GM03348 (cell line): ENCODE measurements around the gene RSRC1.
"Not testable (repeated sequence)": the region's sequence is repeated elsewhere in the genome, so short reads cannot be mapped to it uniquely, and the experiment has no call there.

Experiments used
- DNase-seq: peaks from one replicate; pipeline ENCODE4 v3.0.0; 2012; ENCODE audit warnings: low spot score

RSRC1 gene

GRCh38 chr3:158101335-158102241 lies 8.3 kb upstream of the RSRC1 start:
- no peak for DNase-seq

GRCh38 chr3:158102242-158103080 lies 7.4 kb upstream of the RSRC1 start:
- DNase-seq = no peak

DNA sequence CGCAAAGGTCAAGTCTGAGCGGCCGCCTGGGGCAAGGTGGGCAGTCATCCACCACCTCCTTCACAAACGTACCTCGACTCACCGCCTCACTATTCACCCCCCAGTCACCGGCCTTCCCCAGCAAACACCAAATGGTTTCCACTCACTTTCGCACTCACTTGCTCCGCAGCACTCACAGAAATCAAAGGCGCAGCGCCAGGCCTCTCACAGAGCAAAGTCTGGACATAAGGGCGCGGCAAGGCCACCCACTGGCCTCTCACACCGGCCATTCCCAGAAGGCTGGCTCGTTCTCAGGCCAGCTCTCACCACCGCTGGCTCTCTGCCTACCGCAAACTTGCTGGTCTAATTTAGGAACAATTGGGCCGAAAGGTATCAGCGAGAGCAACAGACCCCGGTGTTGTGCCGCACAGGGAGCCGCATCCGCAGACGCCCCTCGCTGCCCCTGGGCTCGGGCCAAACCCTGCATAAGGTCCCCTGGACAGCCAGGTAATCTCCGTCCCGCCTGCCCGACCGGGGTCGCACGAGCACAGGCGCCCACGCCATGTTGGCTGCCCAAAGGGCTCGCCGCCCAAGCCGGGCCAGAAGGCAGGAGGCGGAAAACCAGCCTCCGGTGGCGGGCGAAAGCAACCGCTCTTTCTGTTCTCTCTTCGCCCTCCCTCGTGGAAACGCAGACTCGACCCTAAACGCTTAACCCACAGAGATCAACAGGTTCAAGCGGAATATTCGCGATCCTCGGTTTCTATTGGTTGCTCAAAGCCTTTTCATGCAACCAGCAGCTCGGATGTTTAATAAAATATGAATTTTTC lies 6.6 kb upstream of the RSRC1 start:
- peak; percentile 41 for DNase-seq

DNA sequence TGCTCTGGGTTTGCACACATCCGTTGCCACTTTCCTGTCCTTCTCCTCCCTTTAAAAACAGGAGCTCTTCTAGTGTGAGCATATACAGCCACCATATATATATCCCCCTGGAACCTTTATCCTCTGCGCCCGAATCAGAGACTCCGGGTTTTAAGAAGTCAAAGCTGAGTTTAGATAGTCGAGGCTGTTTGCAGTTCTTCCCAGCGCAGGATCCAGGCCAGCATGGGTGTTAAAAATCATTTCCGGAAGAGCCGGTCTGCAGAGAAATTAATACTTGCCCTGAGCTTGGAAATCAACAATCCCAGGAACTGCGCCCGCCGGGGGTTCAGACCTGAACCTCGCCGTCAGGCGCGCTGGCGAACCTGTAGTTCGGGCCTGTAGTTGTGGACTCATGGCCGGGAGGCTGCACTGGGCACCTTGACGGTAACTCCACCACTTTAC lies 6.0 kb upstream of the RSRC1 start:
- peak; percentile 11 for DNase-seq

- DNase-seq = no peak
Measured at GRCh38 chr3:158104431-158104921, 5.4 kb upstream of the RSRC1 start.

- DNase-seq = peak; percentile 81
Measured at GRCh38 chr3:158105119-158105709, 4.7 kb upstream of the RSRC1 start.

DNA sequence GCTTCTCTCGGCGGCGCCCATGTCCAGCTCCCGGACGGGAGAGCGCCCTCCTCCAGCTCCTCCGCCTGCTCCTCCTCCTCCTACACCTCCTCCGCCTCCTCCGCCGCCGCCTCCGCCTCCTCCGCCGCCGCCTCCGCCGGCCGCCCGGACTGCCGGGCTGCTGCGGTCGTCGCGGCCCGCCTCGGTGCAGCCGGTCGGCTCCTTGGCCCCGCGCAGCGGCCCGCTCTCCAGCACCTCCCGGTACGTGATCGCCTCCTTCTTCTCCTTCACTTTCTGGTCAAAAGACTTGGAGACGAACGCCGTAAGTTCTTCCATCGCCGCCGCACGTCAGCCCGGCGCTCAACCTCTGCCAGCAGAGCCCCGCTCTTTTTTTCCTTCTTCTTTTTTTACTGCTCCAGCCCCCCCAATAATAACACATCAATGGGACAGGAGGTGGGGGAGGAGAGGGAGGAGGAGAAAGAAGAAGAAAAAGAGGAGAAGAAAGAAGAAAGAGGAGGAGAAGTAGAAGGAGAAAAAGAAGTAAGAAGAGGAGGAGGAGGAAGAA lies 4.1 kb upstream of the RSRC1 start:
- peak; percentile 81 for DNase-seq

- DNase-seq = peak; percentile 33
Measured at GRCh38 chr3:158106766-158107471, 3.0 kb upstream of the RSRC1 start.

DNA sequence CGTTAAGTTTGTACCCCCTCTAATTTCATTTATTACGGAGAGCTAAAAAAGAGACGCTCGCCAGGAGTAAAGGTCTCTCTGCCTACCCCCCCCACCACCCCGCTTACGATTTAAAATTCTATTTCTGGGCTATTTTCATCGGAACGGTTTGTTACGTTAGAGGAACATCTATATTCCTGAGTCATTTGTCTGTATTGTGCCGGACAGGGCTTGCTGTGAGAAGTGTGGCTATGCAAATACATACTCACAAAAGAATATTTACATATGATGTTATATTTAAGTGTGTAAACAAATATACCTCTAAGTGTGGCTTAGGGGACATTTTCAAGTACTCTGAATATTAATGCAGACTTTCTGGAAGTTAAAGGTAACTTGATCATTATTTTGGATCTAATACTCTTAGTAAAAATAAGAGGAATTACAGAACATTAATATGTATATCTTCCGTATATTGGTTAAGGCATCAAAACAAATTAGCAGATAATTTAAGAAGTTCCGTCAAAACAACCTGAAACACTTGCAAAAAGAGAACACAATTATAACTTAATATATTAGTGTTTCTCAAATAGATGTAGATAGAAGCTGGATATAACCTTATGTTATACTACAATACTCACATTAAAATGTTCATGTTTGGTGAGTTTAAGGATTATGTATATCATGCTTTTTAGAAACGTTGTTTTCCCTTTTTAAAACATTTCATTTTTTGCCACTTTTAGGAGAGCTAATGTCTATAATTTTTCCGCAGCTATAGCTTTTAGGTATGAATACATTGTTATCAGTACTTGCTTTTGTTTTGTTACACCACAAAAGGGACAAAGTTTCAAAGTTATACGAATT lies 2.1 kb upstream of the RSRC1 start:
- no peak for DNase-seq

DNA sequence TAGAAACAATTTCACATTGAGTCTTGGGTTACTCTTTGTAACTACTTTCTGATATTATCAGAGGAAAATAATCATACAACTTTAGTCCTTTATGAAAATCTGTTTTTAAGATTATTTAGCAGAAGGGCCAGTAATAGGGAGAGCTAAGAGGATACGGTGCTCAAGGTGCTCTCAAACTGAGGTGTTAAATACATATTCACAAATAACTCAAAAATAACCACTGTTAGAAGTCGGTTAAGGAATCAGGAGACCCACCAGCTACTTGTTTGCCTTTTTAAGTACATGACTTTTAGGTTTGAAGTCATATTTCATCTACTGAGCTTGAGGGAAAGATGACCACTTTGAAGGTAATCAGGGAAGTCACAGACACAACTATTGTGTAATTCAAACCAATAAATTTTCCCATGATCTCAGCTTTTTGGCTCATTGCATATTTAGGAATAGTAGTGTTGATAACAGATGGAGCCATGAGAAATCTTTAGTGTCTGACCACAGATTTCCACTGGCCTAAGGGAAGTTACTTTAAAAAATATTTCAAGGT lies 1.4 kb upstream of the RSRC1 start:
- DNase-seq = no peak

DNA sequence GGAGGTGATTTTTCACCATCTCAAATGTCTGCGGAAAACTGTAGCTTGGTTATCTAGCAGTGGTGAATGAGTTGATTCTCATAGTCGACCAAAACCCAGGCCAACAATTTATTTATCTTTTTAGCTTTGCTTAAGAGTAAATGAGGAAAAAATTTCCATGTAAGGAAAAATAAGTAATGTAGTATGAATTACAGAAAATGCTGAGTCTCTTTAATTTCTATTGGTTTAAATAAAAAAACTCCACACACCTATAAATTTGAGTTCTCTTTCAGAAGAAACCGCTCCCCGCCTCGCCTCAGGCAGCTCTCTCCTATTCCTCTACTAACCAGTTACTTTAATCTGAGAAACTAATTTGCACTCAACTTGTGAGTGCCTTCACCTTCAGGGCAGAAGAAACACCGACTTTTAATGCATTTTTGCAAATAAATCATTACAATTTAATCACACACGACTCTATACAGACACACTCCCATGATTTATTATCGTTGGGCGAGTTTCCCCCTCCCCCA lies 540 bp upstream of the RSRC1 start:
- no peak for DNase-seq

DNA sequence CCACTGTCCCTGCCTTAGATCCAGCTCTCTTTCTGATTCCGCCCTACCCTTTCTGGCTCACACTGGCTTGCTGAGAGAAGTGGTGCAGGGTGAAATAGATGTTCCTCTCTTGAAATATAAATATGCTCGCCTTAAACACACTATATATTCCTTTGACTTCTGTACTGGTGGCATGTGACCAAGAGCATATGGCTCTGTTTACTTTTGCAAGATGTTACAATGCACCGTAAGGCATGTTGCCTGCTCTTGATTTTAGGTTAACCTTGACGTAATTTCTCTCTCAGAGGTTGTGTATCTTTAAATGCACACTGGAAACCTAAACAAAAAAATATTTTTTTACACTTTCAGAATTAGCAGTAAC lies 749 bp downstream of the RSRC1 start:
- no peak for DNase-seq

DNA sequence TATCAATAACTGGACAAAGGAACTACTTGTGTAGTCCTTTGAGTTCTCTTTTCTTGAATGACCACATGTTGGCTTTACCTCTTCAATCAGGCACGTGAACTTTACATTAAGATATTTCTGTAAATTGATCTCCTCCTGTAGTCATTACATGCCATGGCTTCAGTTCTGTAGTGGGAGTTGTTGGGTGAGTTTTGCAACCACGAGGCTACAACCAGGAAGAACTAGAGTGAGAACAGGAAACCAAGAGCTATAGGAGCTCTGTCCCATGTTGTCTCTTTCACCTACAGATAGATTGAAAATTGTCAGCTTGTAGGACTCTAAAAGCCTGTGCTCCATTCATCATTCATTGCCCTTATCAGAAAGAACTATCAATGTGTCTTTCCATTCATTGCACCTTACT lies 2.0 kb downstream of the RSRC1 start:
- DNase-seq = no peak

GRCh38 chr3:158113595-158113994 lies 3.7 kb downstream of the RSRC1 start:
- not testable (repeated sequence) for DNase-seq

GRCh38 chr3:158120330-158120729 lies 10.4 kb downstream of the RSRC1 start:
- no peak for DNase-seq

- DNase-seq = no peak
Measured at GRCh38 chr3:158121295-158121694, 11.4 kb downstream of the RSRC1 start.

DNA sequence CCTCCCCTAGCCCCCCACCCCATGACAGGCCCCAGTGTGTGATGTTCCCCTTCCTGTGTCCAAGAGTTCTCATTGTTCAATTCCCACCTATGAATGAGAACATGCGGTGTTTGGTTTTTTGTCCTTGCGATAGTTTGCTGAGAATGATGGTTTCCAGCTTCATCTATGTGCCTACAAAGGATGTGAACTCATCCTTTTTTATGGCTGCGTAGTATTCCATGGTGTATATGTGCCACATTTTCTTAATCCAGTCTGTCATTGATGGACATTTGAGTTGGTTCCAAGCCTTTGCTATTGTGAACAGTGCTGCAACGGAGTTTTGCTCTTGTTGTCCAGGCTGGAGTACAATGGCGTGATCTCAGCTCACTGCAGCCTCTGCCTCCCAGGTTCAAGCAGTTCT lies 12.8 kb downstream of the RSRC1 start:
- not testable (repeated sequence) for DNase-seq

DNA sequence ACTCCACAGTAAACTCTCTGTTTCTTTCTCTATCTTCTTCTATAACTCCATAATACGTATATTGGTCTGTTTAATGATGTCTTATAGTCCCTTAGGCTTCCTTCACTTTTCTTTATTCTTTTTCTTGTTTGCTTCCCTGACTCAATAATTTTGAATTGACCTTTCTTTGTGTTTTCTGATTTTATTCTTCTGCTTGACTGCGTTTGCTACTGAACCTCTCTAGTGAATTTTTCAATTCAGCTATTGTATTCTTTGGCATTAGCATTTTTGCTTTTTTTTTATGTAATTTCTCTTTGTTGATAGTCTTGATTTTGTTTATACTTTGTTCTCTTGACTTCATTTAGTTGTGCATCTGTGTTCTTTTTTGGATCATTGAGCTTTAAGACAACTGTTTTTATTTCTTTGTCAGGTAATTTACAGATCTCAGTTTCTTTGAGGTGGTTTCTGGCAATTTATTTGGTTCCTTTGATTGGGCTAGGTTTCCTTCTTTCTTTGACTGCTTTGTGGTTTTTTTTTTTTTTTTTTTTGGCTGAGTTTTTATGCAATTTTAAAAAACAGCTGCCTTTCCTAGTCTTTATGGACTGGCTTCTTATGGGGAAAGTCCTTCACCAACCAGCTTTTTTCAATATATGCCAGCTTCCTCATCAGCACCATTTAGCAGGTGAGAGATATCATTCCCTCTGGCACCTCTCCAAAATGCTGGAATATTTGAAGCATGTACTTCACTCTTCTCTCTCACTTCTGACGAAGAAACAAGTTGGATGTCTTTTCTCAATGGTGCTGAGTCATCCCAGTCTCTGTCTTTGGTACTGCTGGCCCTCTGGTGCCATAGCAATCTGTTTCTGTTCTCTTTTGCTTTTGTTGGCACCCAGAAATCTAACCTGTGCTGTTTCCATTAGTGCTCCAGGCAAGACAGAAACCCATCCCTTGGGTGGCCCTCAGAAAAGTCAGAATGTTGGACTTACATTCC lies 17.6 kb downstream of the RSRC1 start:
- no peak for DNase-seq
